ENCODE results near the gene ASTL.

ASTL gene

DNA sequence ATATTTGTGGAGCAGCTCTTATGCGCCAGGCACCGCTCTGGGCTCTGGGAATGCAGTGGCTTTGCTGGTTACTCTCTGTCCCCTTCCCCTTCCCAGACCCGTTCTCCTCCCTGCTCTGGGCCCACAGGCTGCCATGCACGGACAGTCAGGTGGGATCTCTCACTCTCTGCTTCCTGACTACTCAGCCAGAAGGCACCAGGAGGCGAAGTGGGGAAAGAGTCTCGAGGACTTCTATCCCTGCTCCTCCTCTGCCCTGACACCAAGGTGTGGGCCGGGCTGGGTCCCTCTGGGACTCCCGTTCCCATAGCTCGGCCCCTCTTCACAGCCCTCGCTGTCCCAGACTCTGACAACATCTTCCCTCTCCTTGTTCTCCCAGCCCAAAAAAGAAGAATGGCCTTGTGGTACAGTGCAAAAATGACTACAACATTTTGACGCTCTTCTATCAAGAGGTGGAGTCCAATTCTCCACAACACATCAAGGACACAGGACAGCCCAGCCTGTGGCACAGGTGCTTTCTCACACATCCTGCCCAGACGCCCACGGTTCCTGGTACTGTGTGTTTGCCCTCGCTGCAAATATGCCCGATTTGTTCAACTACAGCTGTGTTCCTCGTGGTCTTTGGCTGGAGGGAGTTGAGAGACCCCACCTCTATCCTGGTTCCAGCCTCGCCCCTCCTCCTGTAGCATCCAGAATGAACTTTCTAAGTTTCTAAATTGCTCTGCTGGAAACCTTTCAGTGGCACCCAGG, 21.0 kb upstream of the ASTL start:
- H3K4me2 ChIP-seq (ENCODE audit: low read depth, low read length, poor library complexity, severe bottlenecking) = no peak overlapping the region
- no peak overlapping the region for H2AFZ ChIP-seq (ENCODE audit: low read depth, low read length, severe bottlenecking)
- no peaks in the 10 kb centered on the region for H3K9me3 ChIP-seq (ENCODE audit: insufficient read depth, low read length)

DNA sequence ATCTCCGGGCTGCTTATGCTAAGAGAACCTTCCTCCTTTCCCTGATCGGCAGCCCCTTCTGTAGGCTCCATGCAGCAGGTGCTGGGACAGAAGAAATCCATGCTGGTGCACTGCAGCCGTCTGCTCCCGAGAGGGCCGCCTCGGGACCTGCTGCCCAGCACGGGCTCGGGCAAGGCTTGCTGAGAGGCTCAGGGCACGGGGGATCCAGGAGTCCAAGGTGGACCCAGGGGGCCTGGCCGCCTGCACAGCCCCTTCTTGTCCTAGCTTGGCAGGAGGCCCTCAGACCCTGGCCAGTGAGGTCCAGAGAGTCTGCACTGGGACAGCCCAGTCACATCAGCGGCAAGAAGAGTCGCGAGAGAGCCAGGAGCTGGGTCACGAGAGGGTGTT, 20.2 kb upstream of the ASTL start:
- peak overlapping the region; percentile 24; the same call in 1 of the 2 replicates for H3K9ac ChIP-seq (ENCODE audit: low read length)
- no peaks in the 10 kb centered on the region for H3K9me3 ChIP-seq (ENCODE audit: insufficient read depth, low read length)
- H3K4me3 ChIP-seq (ENCODE audit: insufficient read depth, low read length, poor library complexity, severe bottlenecking) = no peak overlapping the region
- no peaks in the 10 kb centered on the region for H3K27me3 ChIP-seq (ENCODE audit: low read length)
- H3F3A ChIP-seq (ENCODE audit: insufficient read depth) = peaks cover 20% of the 10 kb centered on the region
- no peak overlapping the region for H3K27ac ChIP-seq (ENCODE audit: low read depth, low read length)
- H3K9me2 ChIP-seq (replicated peaks; ENCODE audit: insufficient read depth, low read length) = no peaks in the 10 kb centered on the region
- H2AFZ ChIP-seq (ENCODE audit: low read depth, low read length, severe bottlenecking) = no peak overlapping the region
- no peaks in the 10 kb centered on the region for H4K20me1 ChIP-seq (ENCODE audit: low read depth, low read length)
- peak overlapping the region; percentile 3 for H3K4me2 ChIP-seq (ENCODE audit: low read depth, low read length, poor library complexity, severe bottlenecking)
- no peaks in the 10 kb centered on the region for H3K36me3 ChIP-seq (ENCODE audit: low read length)
- H3K79me2 ChIP-seq (ENCODE audit: insufficient read depth, low read length) = no peaks in the 10 kb centered on the region
- no peak for TF ChIP-seq EZH2phosphoT487 (conservative IDR thresholded peaks at IDR 0.05; ENCODE audit: low read length)
- TF ChIP-seq, protein P1, sequence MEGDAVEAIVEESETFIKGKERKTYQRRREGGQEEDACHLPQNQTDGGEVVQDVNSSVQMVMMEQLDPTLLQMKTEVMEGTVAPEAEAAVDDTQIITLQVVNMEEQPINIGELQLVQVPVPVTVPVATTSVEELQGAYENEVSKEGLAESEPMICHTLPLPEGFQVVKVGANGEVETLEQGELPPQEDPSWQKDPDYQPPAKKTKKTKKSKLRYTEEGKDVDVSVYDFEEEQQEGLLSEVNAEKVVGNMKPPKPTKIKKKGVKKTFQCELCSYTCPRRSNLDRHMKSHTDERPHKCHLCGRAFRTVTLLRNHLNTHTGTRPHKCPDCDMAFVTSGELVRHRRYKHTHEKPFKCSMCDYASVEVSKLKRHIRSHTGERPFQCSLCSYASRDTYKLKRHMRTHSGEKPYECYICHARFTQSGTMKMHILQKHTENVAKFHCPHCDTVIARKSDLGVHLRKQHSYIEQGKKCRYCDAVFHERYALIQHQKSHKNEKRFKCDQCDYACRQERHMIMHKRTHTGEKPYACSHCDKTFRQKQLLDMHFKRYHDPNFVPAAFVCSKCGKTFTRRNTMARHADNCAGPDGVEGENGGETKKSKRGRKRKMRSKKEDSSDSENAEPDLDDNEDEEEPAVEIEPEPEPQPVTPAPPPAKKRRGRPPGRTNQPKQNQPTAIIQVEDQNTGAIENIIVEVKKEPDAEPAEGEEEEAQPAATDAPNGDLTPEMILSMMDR (IDR thresholded peaks at IDR 0.05; ENCODE audit: insufficient read depth, low read length, poor library complexity, severe bottlenecking) = no peak

More for the DNA sequence above, 21.0 kb upstream of the ASTL start:
- H3K36me3 ChIP-seq (ENCODE audit: low read length) = no peaks in the 10 kb centered on the region
- no peak overlapping the region for H3K27ac ChIP-seq (ENCODE audit: low read depth, low read length)
- no peaks in the 10 kb centered on the region for H3K79me2 ChIP-seq (ENCODE audit: insufficient read depth, low read length)
- H3K27me3 ChIP-seq (ENCODE audit: low read length) = no peaks in the 10 kb centered on the region
- peaks cover 27% of the 10 kb centered on the region for H3F3A ChIP-seq (ENCODE audit: insufficient read depth)
- no peak overlapping the region for H3K9ac ChIP-seq (ENCODE audit: low read length)
- H4K20me1 ChIP-seq (ENCODE audit: low read depth, low read length) = no peaks in the 10 kb centered on the region
- no peaks in the 10 kb centered on the region for H3K9me2 ChIP-seq (replicated peaks; ENCODE audit: insufficient read depth, low read length)
- TF ChIP-seq, protein P1 (IDR thresholded peaks at IDR 0.05; ENCODE audit: insufficient read depth, low read length, poor library complexity, severe bottlenecking) = no peak
- TF ChIP-seq EZH2phosphoT487 (conservative IDR thresholded peaks at IDR 0.05; ENCODE audit: low read length) = no peak
- H3K4me3 ChIP-seq (ENCODE audit: insufficient read depth, low read length, poor library complexity, severe bottlenecking) = no peak overlapping the region

DNA sequence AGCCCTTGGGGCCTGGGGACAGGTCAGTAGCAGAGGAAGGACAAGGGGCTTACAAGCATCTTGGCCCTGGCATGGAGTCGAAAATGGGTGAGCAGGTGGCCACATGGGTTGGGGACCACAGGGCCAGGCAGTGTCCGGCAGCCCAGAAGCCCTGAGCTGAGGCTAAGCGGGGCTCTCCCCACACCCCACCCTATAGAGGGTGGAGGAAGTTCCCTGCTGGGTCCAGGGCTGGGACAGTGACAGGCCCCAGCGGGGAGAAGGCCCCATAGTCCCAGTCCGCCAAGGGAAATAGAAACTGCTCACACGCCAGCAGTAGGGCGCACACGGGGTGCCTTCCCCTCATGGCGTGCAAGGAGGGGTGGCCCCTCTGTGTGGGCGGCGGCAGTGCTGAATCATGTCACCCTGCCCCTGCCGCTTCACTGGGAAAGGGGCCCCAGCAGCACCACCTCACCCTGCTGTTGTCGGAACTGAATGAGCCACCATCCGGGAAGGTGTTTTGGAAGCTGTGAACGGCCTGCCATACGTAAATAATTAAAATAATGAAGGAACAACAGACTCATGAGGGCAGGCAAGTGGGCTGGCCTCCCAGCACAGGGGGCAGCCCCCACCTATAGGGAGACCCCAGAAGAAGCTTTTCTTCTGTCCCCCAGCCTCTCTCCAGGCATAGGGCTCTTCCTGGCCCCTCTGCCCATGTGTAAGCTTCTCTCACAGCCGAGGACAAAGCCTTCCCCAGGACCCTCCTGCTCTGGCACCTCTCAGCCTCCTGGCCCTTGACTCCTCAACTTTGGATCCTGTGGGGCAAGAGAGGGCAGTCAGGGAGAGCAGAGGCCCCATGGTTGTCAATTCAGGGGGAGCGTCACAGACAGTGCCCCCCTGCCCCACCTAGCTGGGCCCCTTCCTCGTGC, 19.6 kb upstream of the ASTL start:
- Histone ChIP-seq H3K9me3 (ENCODE audit: insufficient read depth, low read length) (no peaks in the 10 kb centered on the region), H3K79me2 (ENCODE audit: insufficient read depth, low read length) (no peaks in the 10 kb centered on the region), H3K4me3 (ENCODE audit: insufficient read depth, low read length, poor library complexity, severe bottlenecking) (no peak overlapping the region), H3K9ac (ENCODE audit: low read length) (peak overlapping the region; percentile 24; the same call in 1 of the 2 replicates), H3K4me2 (ENCODE audit: low read depth, low read length, poor library complexity, severe bottlenecking) (peak overlapping the region; percentile 3), H3F3A (ENCODE audit: insufficient read depth) (peaks cover 14% of the 10 kb centered on the region), H3K27me3 (ENCODE audit: low read length) (no peaks in the 10 kb centered on the region), H3K9me2 (replicated peaks; ENCODE audit: insufficient read depth, low read length) (no peaks in the 10 kb centered on the region), H3K36me3 (ENCODE audit: low read length) (no peaks in the 10 kb centered on the region), H4K20me1 (ENCODE audit: low read depth, low read length) (no peaks in the 10 kb centered on the region), H3K27ac (ENCODE audit: low read depth, low read length) (no peak overlapping the region), H2AFZ (ENCODE audit: low read depth, low read length, severe bottlenecking) (no peak overlapping the region)
- TF ChIP-seq EZH2phosphoT487 (conservative IDR thresholded peaks at IDR 0.05; ENCODE audit: low read length) = no peak
- TF ChIP-seq, protein P1 (IDR thresholded peaks at IDR 0.05; ENCODE audit: insufficient read depth, low read length, poor library complexity, severe bottlenecking) = no peak
